CD14-positive monocyte (primary cell): ENCODE results near the gene ZNF789. TPM values are rescaled to one million over a fixed set of nuclear protein-coding genes. Genes with fewer than 3 reads are reported as not detected.

Source experiments
- DNase-seq, 3 donors: peaks; one replicate each; pipeline ENCODE4 v3.0.0-alpha.2; 2011 to 2022
- H2AFZ ChIP-seq: 2 replicates; pipeline ENCODE4 v1.6.0; 2012; ENCODE audit warnings: mild to moderate bottlenecking, low read depth, low read length, inconsistent platforms; ENCODE audit not compliant: insufficient read depth, poor library complexity, severe bottlenecking
- H3K27ac ChIP-seq, 2 donors: 1 replicate in 1 of 2; 2 replicates in 1 of 2; pipeline ENCODE4 v1.5.1; 2012 to 2013; ENCODE audit warnings: low read length in 2 of 2, control low read depth in 1 of 2, inconsistent platforms in 1 of 2, low read depth in 1 of 2, mild to moderate bottlenecking in 1 of 2
- H3K27me3 ChIP-seq, 2 donors: one replicate each; pipeline versions ENCODE4 v1.6.0 to v1.6.1; 2011 to 2013; ENCODE audit warnings: low read length in 2 of 2; ENCODE audit not compliant: control insufficient read depth in 2 of 2, insufficient read depth in 2 of 2
- H3K36me3 ChIP-seq, 2 donors: replicated peaks in 1 of 2; 1 replicate in 1 of 2; 2 replicates in 1 of 2; pipeline versions ENCODE4 v1.5.1 to v1.6.1; 2012 to 2013; ENCODE audit warnings: low read length in 2 of 2, control low read depth in 1 of 2, inconsistent platforms in 1 of 2, mild to moderate bottlenecking in 1 of 2; ENCODE audit not compliant: insufficient read depth in 2 of 2, control insufficient read depth in 1 of 2
- H3K4me1 ChIP-seq, 2 donors: 1 replicate in 1 of 2; 2 replicates in 1 of 2; pipeline versions ENCODE4 v1.5.1 to v1.6.1; 2012 to 2013; ENCODE audit warnings: low read length in 2 of 2, control low read depth in 1 of 2, inconsistent platforms in 1 of 2, mild to moderate bottlenecking in 1 of 2, moderate library complexity in 1 of 2; ENCODE audit not compliant: insufficient read depth in 2 of 2, control insufficient read depth in 1 of 2
- H3K4me2 ChIP-seq: replicated peaks from 2 replicates; pipeline ENCODE3; 2012; ENCODE audit warnings: low read length, moderate library complexity, mild to moderate bottlenecking; ENCODE audit not compliant: poor library complexity, severe bottlenecking; ENCODE audit errors: extremely low read depth
- H3K4me3 ChIP-seq, 3 experiments: fragments of 200-600 bp in 1 of 3; sonication (generic) in 1 of 3; replicated peaks in 1 of 3; 1 replicate in 2 of 3; 2 replicates in 1 of 3; pipeline ENCODE4 v1.5.1; 2011 to 2013; ENCODE audit warnings: low read length in 3 of 3, mild to moderate bottlenecking in 3 of 3, control low read depth in 2 of 3, low read depth in 2 of 3, inconsistent platforms in 1 of 3, moderate library complexity in 1 of 3
- H3K79me2 ChIP-seq: 2 replicates; pipeline ENCODE4 v1.6.0; 2012; ENCODE audit warnings: mild to moderate bottlenecking, control low read depth, inconsistent platforms, low read length, moderate library complexity; ENCODE audit not compliant: insufficient read depth
- H3K9ac ChIP-seq: 2 replicates; pipeline ENCODE4 v1.6.0; 2017; ENCODE audit warnings: low read length, mild to moderate bottlenecking; ENCODE audit not compliant: insufficient read depth, poor library complexity, severe bottlenecking
- H3K9me3 ChIP-seq, 2 donors: replicated peaks in 1 of 2; 1 replicate in 1 of 2; 2 replicates in 1 of 2; pipeline versions ENCODE4 v1.5.1 to v1.6.1; 2012 to 2013; ENCODE audit warnings: low read length in 2 of 2, control low read depth in 1 of 2; ENCODE audit not compliant: control insufficient read depth in 1 of 2, insufficient read depth in 1 of 2
- H4K20me1 ChIP-seq: 2 replicates; pipeline ENCODE4 v1.6.0; 2012; ENCODE audit warnings: mild to moderate bottlenecking, low read length, control low read depth, moderate library complexity; ENCODE audit not compliant: insufficient read depth
- H3K27ac Mint-ChIP-seq, 7 donors: one replicate each; pipeline ENCODE4 v1.8.0; 2020; ENCODE audit warnings: mild to moderate bottlenecking in 7 of 7, mixed read lengths in 7 of 7, moderate library complexity in 6 of 7, inconsistent platforms in 2 of 7
- H3K27me3 Mint-ChIP-seq, 3 donors: one replicate each; pipeline ENCODE4 v1.8.0; 2021 to 2022; ENCODE audit warnings: low read depth in 3 of 3, mild to moderate bottlenecking in 3 of 3, mixed read lengths in 3 of 3, moderate library complexity in 3 of 3, inconsistent platforms in 1 of 3
- H3K36me3 Mint-ChIP-seq, 2 donors: one replicate each; pipeline ENCODE4 v1.8.0; 2020; ENCODE audit warnings: mixed read lengths in 2 of 2, inconsistent platforms in 1 of 2, mild to moderate bottlenecking in 1 of 2
- H3K4me1 Mint-ChIP-seq: one replicate; pipeline ENCODE4 v1.8.0; 2020; ENCODE audit warnings: mild to moderate bottlenecking, mixed read lengths
- H3K4me3 Mint-ChIP-seq, 2 donors: one replicate each; pipeline ENCODE4 v1.8.0; 2020; ENCODE audit warnings: mild to moderate bottlenecking in 2 of 2, mixed read lengths in 2 of 2, moderate library complexity in 1 of 2
- H3K9me3 Mint-ChIP-seq, 7 donors: one replicate each; pipeline ENCODE4 v1.8.0; 2020 to 2022; ENCODE audit warnings: mixed read lengths in 7 of 7, mild to moderate bottlenecking in 6 of 7, moderate library complexity in 6 of 7, inconsistent platforms in 2 of 7
- WGBS: methylation state at CpG from one replicate; pipeline ENCODE4 v1.1.5; 2013; ENCODE audit warnings: missing lambda C conversion rate; ENCODE audit not compliant: insufficient coverage; 5-methylcytosine and 5-hydroxymethylcytosine counted together
- intact Hi-C, 2 donors: fragments of 100-400 bp; cut with micrococcal nuclease; formaldehyde crosslinking; loops; one replicate each; pipeline versions ENCODE4 v1.15.0 to v1.15.1; 2023
- polyA plus RNA-seq, 3 donors: library from polyadenylated mRNA; depleted of rRNA in 1 of 3; unstranded in 2 of 3; stranded (reverse) in 1 of 3; fragments of 300-500 nt in 2 of 3; fragments of >200 nt in 1 of 3; fragmentation: Illumina TruSeq in 2 of 3; gene quantifications; 1 replicate in 2 of 3; 2 replicates in 1 of 3; pipeline ENCODE4 v1.2.3, GENCODE V29; 2012 to 2021
- TF ChIP-seq, protein P1 (sequence below): fragments of 200-600 bp; IDR thresholded peaks from one replicate; pipeline ENCODE4 v1.8.0; 2022; ENCODE audit warnings: antibody characterized with exemption, mild to moderate bottlenecking

ZNF789 gene
- polyA plus RNA-seq, 3 donors = 1.8 to 10.4 (median 2.5) TPM

DNA sequence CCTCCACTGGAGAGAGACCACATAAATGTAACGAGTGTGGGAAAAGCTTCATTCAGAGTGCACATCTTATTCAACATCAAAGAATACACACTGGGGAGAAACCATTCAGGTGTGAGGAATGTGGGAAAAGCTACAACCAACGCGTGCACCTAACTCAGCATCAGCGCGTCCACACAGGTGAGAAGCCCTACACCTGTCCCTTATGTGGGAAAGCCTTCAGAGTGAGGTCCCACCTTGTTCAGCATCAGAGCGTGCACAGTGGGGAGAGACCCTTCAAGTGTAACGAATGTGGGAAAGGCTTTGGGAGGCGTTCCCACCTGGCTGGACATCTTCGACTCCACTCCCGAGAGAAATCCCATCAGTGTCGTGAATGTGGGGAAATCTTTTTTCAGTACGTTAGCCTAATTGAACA lies 58.7 kb downstream of the ZNF789 start:
- H3K4me1 Mint-ChIP-seq = no peaks in the 10 kb centered on the region
- Histone ChIP-seq H3K36me3 (peaks cover 29 to 67% of the 10 kb centered on the region in 2 donors), H2AFZ (no peak overlapping the region), H3K27ac (no peak overlapping the region), H3K27me3 (no peaks in the 10 kb centered on the region), H4K20me1 (no peaks in the 10 kb centered on the region), H3K4me3 (peak overlapping the region in 1 of 3 experiments; percentile 52), H3K9ac (no peak overlapping the region), H3K79me2 (no peaks in the 10 kb centered on the region), H3K9me3 (peaks cover 56 to 68% of the 10 kb centered on the region in 2 donors), H3K4me1 (no peaks in the 10 kb centered on the region), H3K4me2 (no peak overlapping the region)
- intact Hi-C loops = no loop called here
- H3K27me3 Mint-ChIP-seq = peaks cover 0 to 6% (median 1%) of the 10 kb centered on the region in 3 donors
- H3K36me3 Mint-ChIP-seq = peaks cover 54 to 65% of the 10 kb centered on the region in 2 donors
- H3K27ac Mint-ChIP-seq = no peak overlapping the region
- no peak overlapping the region for H3K4me3 Mint-ChIP-seq
- WGBS = 100% methylated on average over 7 of the region's 12 CpGs
- no peak for DNase-seq
- TF ChIP-seq, protein P1, sequence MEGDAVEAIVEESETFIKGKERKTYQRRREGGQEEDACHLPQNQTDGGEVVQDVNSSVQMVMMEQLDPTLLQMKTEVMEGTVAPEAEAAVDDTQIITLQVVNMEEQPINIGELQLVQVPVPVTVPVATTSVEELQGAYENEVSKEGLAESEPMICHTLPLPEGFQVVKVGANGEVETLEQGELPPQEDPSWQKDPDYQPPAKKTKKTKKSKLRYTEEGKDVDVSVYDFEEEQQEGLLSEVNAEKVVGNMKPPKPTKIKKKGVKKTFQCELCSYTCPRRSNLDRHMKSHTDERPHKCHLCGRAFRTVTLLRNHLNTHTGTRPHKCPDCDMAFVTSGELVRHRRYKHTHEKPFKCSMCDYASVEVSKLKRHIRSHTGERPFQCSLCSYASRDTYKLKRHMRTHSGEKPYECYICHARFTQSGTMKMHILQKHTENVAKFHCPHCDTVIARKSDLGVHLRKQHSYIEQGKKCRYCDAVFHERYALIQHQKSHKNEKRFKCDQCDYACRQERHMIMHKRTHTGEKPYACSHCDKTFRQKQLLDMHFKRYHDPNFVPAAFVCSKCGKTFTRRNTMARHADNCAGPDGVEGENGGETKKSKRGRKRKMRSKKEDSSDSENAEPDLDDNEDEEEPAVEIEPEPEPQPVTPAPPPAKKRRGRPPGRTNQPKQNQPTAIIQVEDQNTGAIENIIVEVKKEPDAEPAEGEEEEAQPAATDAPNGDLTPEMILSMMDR = no peak
- H3K9me3 Mint-ChIP-seq = peaks cover 50 to 81% (median 66%) of the 10 kb centered on the region in 7 donors

DNA sequence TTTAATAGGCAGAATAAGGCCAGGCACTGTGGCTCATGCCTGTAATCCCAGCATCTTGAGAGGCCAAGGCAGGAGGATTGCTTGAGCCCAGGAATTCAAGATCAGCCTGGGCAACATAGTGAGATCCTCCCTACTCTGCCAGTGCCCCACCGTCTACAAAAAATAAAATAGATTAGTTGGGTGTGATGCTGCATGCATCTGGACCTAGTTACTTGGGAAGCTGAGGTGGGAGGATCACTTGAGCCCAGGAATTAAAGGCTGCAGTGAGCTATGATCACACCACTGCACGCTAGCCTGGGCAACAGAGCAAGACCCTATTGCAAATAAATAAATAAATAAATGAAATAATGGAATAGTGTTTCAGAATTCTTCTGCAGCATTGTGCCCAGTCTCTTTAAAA lies 63.0 kb downstream of the ZNF789 start:
- H3K79me2 ChIP-seq = no peaks in the 10 kb centered on the region
- intact Hi-C loops = no loop called here
- no peaks in the 10 kb centered on the region for H4K20me1 ChIP-seq
- H3K36me3 ChIP-seq = peaks cover 7 to 24% of the 10 kb centered on the region in 2 donors
- no peak overlapping the region for H3K4me3 ChIP-seq
- no peak overlapping the region for H2AFZ ChIP-seq
- no CpG with 5 or more reads among the region's 2 CpGs for WGBS
- no peaks in the 10 kb centered on the region for H3K4me1 ChIP-seq
- peaks cover 37 to 85% (median 73%) of the 10 kb centered on the region in 7 donors for H3K9me3 Mint-ChIP-seq
- H3K36me3 Mint-ChIP-seq = peaks cover 19 to 22% of the 10 kb centered on the region in 2 donors
- no peak overlapping the region for H3K9ac ChIP-seq
- no peak overlapping the region for H3K27ac ChIP-seq
- peaks cover 49 to 70% of the 10 kb centered on the region in 2 donors for H3K9me3 ChIP-seq
- H3K27me3 Mint-ChIP-seq = peaks cover 0 to 7% (median 1%) of the 10 kb centered on the region in 3 donors
- H3K4me1 Mint-ChIP-seq = no peaks in the 10 kb centered on the region
- DNase-seq = no peak
- H3K27ac Mint-ChIP-seq = peak overlapping the region in 1 of 7 donors; percentile 54
- H3K4me2 ChIP-seq = no peak overlapping the region
- TF ChIP-seq, protein P1 = no peak
- no peak overlapping the region for H3K4me3 Mint-ChIP-seq
- H3K27me3 ChIP-seq = no peaks in the 10 kb centered on the region

Other genes starting within 250 kb of the ZNF789 start
- gene MYH16, start 200.1 kb upstream of the ZNF789 start, polyA plus RNA-seq = not detected
- gene ARPC1A, start 147.0 kb upstream of the ZNF789 start, polyA plus RNA-seq = 100 to 1,000 TPM in 2 of 3 donors, 10 to 100 TPM in 1; 71.7 to 107 (median 104) TPM
- gene ARPC1B, start 98.2 kb upstream of the ZNF789 start, polyA plus RNA-seq = 1,000 to 10,000 TPM; 1,179 to 1,362 (median 1,282) TPM
- 10 to 100 TPM in 2 of 3 donors, 1 to 10 TPM in 1; 9.8 to 43.3 (median 16.2) TPM for gene PDAP1, start 64.3 kb upstream of the ZNF789 start, polyA plus RNA-seq
- gene BUD31, start 63.9 kb upstream of the ZNF789 start, polyA plus RNA-seq = 100 to 1,000 TPM in 2 of 3 donors, 10 to 100 TPM in 1; 34.3 to 256 (median 241) TPM
- 1 to 10 TPM in 2 of 3 donors, under 1 TPM in 1; 0.74 to 4.3 (median 1.6) TPM for gene PTCD1, start 34.1 kb upstream of the ZNF789 start, polyA plus RNA-seq
- 10 to 100 TPM; 11.6 to 56.3 (median 12.3) TPM for gene CPSF4, start 33.9 kb upstream of the ZNF789 start, polyA plus RNA-seq
- gene ATP5MF, start 6.7 kb upstream of the ZNF789 start, polyA plus RNA-seq = 1,000 to 10,000 TPM in 1 of 3 donors, 100 to 1,000 TPM in 2; 568 to 4,168 (median 699) TPM
- gene ZNF394, start 27.4 kb downstream of the ZNF789 start, polyA plus RNA-seq = 10 to 100 TPM; 35.7 to 57.7 (median 39.1) TPM
- gene ZKSCAN5, start 31.8 kb downstream of the ZNF789 start, polyA plus RNA-seq = 1 to 10 TPM; 1.6 to 2.9 (median 2.2) TPM
- gene FAM200A, start 79.2 kb downstream of the ZNF789 start, polyA plus RNA-seq = 1 to 10 TPM in 2 of 3 donors, under 1 TPM in 1; 0.85 to 1.3 (median 1.2) TPM
- 100 to 1,000 TPM in 1 of 3 donors, 10 to 100 TPM in 2; 61.6 to 151 (median 62.2) TPM for gene ZNF655, start 85.8 kb downstream of the ZNF789 start, polyA plus RNA-seq
- gene TMEM225B, start 125.4 kb downstream of the ZNF789 start, polyA plus RNA-seq = under 1 TPM in 2 of 3 donors, not detected in 1; 0.20 to 0.23 TPM
- 1 to 10 TPM; 4.3 to 7.3 (median 6.1) TPM for gene ZSCAN25, start 144.1 kb downstream of the ZNF789 start, polyA plus RNA-seq
- under 1 TPM in 1 of 3 donors, not detected in 2; 0.05 TPM for gene CYP3A5, start 207.1 kb downstream of the ZNF789 start, polyA plus RNA-seq